CD14-positive monocyte (primary cell): ENCODE measurements around the gene TRANK1. TPM values are rescaled to one million over a fixed set of nuclear protein-coding genes. Genes with fewer than 3 reads are reported as not detected.

Experiments used
- DNase-seq, 3 donors: peaks; one replicate each; pipeline ENCODE4 v3.0.0-alpha.2; 2011 to 2022
- H2AFZ ChIP-seq: 2 replicates; pipeline ENCODE4 v1.6.0; 2012; ENCODE audit warnings: mild to moderate bottlenecking, low read depth, low read length, inconsistent platforms; ENCODE audit not compliant: insufficient read depth, poor library complexity, severe bottlenecking
- H3K27ac ChIP-seq, 2 donors: 1 replicate in 1 of 2; 2 replicates in 1 of 2; pipeline ENCODE4 v1.5.1; 2012 to 2013; ENCODE audit warnings: low read length in 2 of 2, control low read depth in 1 of 2, inconsistent platforms in 1 of 2, low read depth in 1 of 2, mild to moderate bottlenecking in 1 of 2
- H3K27me3 ChIP-seq, 2 donors: one replicate each; pipeline versions ENCODE4 v1.6.0 to v1.6.1; 2011 to 2013; ENCODE audit warnings: low read length in 2 of 2; ENCODE audit not compliant: control insufficient read depth in 2 of 2, insufficient read depth in 2 of 2
- H3K36me3 ChIP-seq, 2 donors: replicated peaks in 1 of 2; 1 replicate in 1 of 2; 2 replicates in 1 of 2; pipeline versions ENCODE4 v1.5.1 to v1.6.1; 2012 to 2013; ENCODE audit warnings: low read length in 2 of 2, control low read depth in 1 of 2, inconsistent platforms in 1 of 2, mild to moderate bottlenecking in 1 of 2; ENCODE audit not compliant: insufficient read depth in 2 of 2, control insufficient read depth in 1 of 2
- H3K4me1 ChIP-seq, 2 donors: 1 replicate in 1 of 2; 2 replicates in 1 of 2; pipeline versions ENCODE4 v1.5.1 to v1.6.1; 2012 to 2013; ENCODE audit warnings: low read length in 2 of 2, control low read depth in 1 of 2, inconsistent platforms in 1 of 2, mild to moderate bottlenecking in 1 of 2, moderate library complexity in 1 of 2; ENCODE audit not compliant: insufficient read depth in 2 of 2, control insufficient read depth in 1 of 2
- H3K4me2 ChIP-seq: replicated peaks from 2 replicates; pipeline ENCODE3; 2012; ENCODE audit warnings: low read length, moderate library complexity, mild to moderate bottlenecking; ENCODE audit not compliant: poor library complexity, severe bottlenecking; ENCODE audit errors: extremely low read depth
- H3K4me3 ChIP-seq, 3 experiments: fragments of 200-600 bp in 1 of 3; sonication (generic) in 1 of 3; replicated peaks in 1 of 3; 1 replicate in 2 of 3; 2 replicates in 1 of 3; pipeline ENCODE4 v1.5.1; 2011 to 2013; ENCODE audit warnings: low read length in 3 of 3, mild to moderate bottlenecking in 3 of 3, control low read depth in 2 of 3, low read depth in 2 of 3, inconsistent platforms in 1 of 3, moderate library complexity in 1 of 3
- H3K79me2 ChIP-seq: 2 replicates; pipeline ENCODE4 v1.6.0; 2012; ENCODE audit warnings: mild to moderate bottlenecking, control low read depth, inconsistent platforms, low read length, moderate library complexity; ENCODE audit not compliant: insufficient read depth
- H3K9ac ChIP-seq: 2 replicates; pipeline ENCODE4 v1.6.0; 2017; ENCODE audit warnings: low read length, mild to moderate bottlenecking; ENCODE audit not compliant: insufficient read depth, poor library complexity, severe bottlenecking
- H3K9me3 ChIP-seq, 2 donors: replicated peaks in 1 of 2; 1 replicate in 1 of 2; 2 replicates in 1 of 2; pipeline versions ENCODE4 v1.5.1 to v1.6.1; 2012 to 2013; ENCODE audit warnings: low read length in 2 of 2, control low read depth in 1 of 2; ENCODE audit not compliant: control insufficient read depth in 1 of 2, insufficient read depth in 1 of 2
- H4K20me1 ChIP-seq: 2 replicates; pipeline ENCODE4 v1.6.0; 2012; ENCODE audit warnings: mild to moderate bottlenecking, low read length, control low read depth, moderate library complexity; ENCODE audit not compliant: insufficient read depth
- H3K27ac Mint-ChIP-seq, 7 donors: one replicate each; pipeline ENCODE4 v1.8.0; 2020; ENCODE audit warnings: mild to moderate bottlenecking in 7 of 7, mixed read lengths in 7 of 7, moderate library complexity in 6 of 7, inconsistent platforms in 2 of 7
- H3K27me3 Mint-ChIP-seq, 3 donors: one replicate each; pipeline ENCODE4 v1.8.0; 2021 to 2022; ENCODE audit warnings: low read depth in 3 of 3, mild to moderate bottlenecking in 3 of 3, mixed read lengths in 3 of 3, moderate library complexity in 3 of 3, inconsistent platforms in 1 of 3
- H3K36me3 Mint-ChIP-seq, 2 donors: one replicate each; pipeline ENCODE4 v1.8.0; 2020; ENCODE audit warnings: mixed read lengths in 2 of 2, inconsistent platforms in 1 of 2, mild to moderate bottlenecking in 1 of 2
- H3K4me1 Mint-ChIP-seq: one replicate; pipeline ENCODE4 v1.8.0; 2020; ENCODE audit warnings: mild to moderate bottlenecking, mixed read lengths
- H3K4me3 Mint-ChIP-seq, 2 donors: one replicate each; pipeline ENCODE4 v1.8.0; 2020; ENCODE audit warnings: mild to moderate bottlenecking in 2 of 2, mixed read lengths in 2 of 2, moderate library complexity in 1 of 2
- H3K9me3 Mint-ChIP-seq, 7 donors: one replicate each; pipeline ENCODE4 v1.8.0; 2020 to 2022; ENCODE audit warnings: mixed read lengths in 7 of 7, mild to moderate bottlenecking in 6 of 7, moderate library complexity in 6 of 7, inconsistent platforms in 2 of 7
- WGBS: methylation state at CpG from one replicate; pipeline ENCODE4 v1.1.5; 2013; ENCODE audit warnings: missing lambda C conversion rate; ENCODE audit not compliant: insufficient coverage; 5-methylcytosine and 5-hydroxymethylcytosine counted together
- intact Hi-C, 2 donors: fragments of 100-400 bp; cut with micrococcal nuclease; formaldehyde crosslinking; loops; one replicate each; pipeline versions ENCODE4 v1.15.0 to v1.15.1; 2023
- polyA plus RNA-seq, 3 donors: library from polyadenylated mRNA; depleted of rRNA in 1 of 3; unstranded in 2 of 3; stranded (reverse) in 1 of 3; fragments of 300-500 nt in 2 of 3; fragments of >200 nt in 1 of 3; fragmentation: Illumina TruSeq in 2 of 3; gene quantifications; 1 replicate in 2 of 3; 2 replicates in 1 of 3; pipeline ENCODE4 v1.2.3, GENCODE V29; 2012 to 2021
- TF ChIP-seq, protein P1 (sequence below): fragments of 200-600 bp; IDR thresholded peaks from one replicate; pipeline ENCODE4 v1.8.0; 2022; ENCODE audit warnings: antibody characterized with exemption, mild to moderate bottlenecking

TRANK1 gene
- polyA plus RNA-seq, 3 donors, result 2.8 to 6.3 (median 5.8) TPM

DNA sequence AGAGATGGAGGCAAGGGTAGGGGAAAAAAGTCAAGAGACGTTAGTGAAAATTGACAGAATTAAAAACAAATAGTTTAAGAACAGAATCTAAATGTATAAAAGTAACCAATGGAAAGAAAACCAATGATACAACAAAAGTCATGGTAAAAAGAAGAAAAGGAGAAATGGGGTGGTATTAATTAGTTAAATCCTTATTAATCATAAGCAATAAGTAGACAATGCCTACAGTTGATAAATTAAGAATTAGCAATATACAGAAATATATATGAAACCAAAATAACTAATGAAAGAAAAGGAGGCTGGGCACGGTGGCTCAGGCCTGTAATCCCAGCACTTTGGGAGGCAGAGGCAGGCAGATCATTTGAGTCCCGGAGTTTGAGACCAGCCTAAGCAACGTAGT is 24.2 kb upstream of the TRANK1 start:
- Histone ChIP-seq H3K27ac (peak overlapping the region in 1 of 2 donors; percentile 27), H2AFZ (no peak overlapping the region), H3K9me3 (no peaks in the 10 kb centered on the region), H3K4me1 (peaks cover 15% of the 10 kb centered on the region in 2 donors), H3K4me2 (no peak overlapping the region), H3K4me3 (no peak overlapping the region), H4K20me1 (no peaks in the 10 kb centered on the region), H3K36me3 (no peaks in the 10 kb centered on the region), H3K79me2 (no peaks in the 10 kb centered on the region), H3K9ac (no peak overlapping the region), H3K27me3 (no peaks in the 10 kb centered on the region)
- no peak for DNase-seq
- TF ChIP-seq, protein P1, sequence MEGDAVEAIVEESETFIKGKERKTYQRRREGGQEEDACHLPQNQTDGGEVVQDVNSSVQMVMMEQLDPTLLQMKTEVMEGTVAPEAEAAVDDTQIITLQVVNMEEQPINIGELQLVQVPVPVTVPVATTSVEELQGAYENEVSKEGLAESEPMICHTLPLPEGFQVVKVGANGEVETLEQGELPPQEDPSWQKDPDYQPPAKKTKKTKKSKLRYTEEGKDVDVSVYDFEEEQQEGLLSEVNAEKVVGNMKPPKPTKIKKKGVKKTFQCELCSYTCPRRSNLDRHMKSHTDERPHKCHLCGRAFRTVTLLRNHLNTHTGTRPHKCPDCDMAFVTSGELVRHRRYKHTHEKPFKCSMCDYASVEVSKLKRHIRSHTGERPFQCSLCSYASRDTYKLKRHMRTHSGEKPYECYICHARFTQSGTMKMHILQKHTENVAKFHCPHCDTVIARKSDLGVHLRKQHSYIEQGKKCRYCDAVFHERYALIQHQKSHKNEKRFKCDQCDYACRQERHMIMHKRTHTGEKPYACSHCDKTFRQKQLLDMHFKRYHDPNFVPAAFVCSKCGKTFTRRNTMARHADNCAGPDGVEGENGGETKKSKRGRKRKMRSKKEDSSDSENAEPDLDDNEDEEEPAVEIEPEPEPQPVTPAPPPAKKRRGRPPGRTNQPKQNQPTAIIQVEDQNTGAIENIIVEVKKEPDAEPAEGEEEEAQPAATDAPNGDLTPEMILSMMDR, result no peak
- Mint-ChIP-seq H3K4me3 (no peak overlapping the region), H3K27me3 (no peaks in the 10 kb centered on the region), H3K36me3 (peaks cover 7 to 9% of the 10 kb centered on the region in 2 donors), H3K9me3 (no peaks in the 10 kb centered on the region), H3K4me1 (peaks cover 31% of the 10 kb centered on the region), H3K27ac (peak overlapping the region; percentile 68 to 93 (median 85))
- intact Hi-C loops, result no loop called here
- WGBS, result 85% methylated on average over 3 of the region's 4 CpGs

- 67% methylated on average over 1 of the region's 3 CpGs for WGBS
- H3K9me3 Mint-ChIP-seq, result no peaks in the 10 kb centered on the region
- H2AFZ ChIP-seq, result no peak overlapping the region
- no peak for DNase-seq
- peaks cover 15% of the 10 kb centered on the region in 2 donors for H3K4me1 ChIP-seq
- no peaks in the 10 kb centered on the region for H4K20me1 ChIP-seq
- no peaks in the 10 kb centered on the region for H3K36me3 ChIP-seq
- H3K27me3 Mint-ChIP-seq, result no peaks in the 10 kb centered on the region
- H3K4me3 Mint-ChIP-seq, result no peak overlapping the region
- H3K4me2 ChIP-seq, result no peak overlapping the region
- intact Hi-C loops, result no loop called here
- H3K9ac ChIP-seq, result no peak overlapping the region
- TF ChIP-seq, protein P1, result no peak
- H3K36me3 Mint-ChIP-seq, result peaks cover 0 to 2% of the 10 kb centered on the region in 2 donors
- peak overlapping the region in 3 of 7 donors; percentile 11 to 59 (median 54) for H3K27ac Mint-ChIP-seq
- H3K4me3 ChIP-seq, result no peak overlapping the region
- no peaks in the 10 kb centered on the region for H3K79me2 ChIP-seq
- no peaks in the 10 kb centered on the region for H3K27me3 ChIP-seq
- no peaks in the 10 kb centered on the region for H3K9me3 ChIP-seq
- peaks cover 29% of the 10 kb centered on the region for H3K4me1 Mint-ChIP-seq
- no peak overlapping the region for H3K27ac ChIP-seq
These were observed 20.6 kb upstream of the TRANK1 start for GRCh38 chr3:36965440-36965839.
